ENCODE results near the gene ACTL10.

GRCh38 chr20:33674294-33675135 lies 7.8 kb downstream of the ACTL10 start, which contains the start of gene NECAB3:
- TF ChIP-seq CTCF (IDR thresholded peaks at IDR 0.05) (no peak), POLR2A (IDR thresholded peaks at IDR 0.05) (no peak)
